GM12801 (cell line): Measurements from ENCODE around the gene POU4F3.

Experiments
- TF ChIP-seq, protein P1 (sequence below): IDR thresholded peaks from one replicate; pipeline ENCODE4 v1.5.1; 2011; ENCODE audit warnings: control low read depth; ENCODE audit not compliant: insufficient read length; ENCODE audit errors: extremely low read depth

The POU4F3 gene

DNA sequence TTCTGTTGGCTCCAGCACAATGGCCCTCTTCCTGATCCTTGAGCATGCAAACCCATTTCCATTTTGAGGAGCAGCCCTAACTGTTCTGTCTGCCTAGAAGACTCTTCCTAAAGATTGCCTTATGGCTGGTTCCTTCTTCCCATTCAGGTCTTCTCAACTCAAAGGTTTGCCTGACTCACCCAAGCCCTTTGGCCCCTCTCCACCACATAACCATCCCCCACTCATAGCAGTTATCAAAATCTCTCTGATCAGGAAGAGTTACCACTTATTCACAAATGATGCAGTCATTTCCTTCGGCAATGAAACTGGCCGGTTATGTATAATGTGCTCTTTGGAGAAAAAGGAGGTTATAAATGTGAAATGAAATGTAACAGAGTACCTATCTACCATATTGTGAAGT, 8.9 kb upstream of the POU4F3 start:
- TF ChIP-seq, protein P1, sequence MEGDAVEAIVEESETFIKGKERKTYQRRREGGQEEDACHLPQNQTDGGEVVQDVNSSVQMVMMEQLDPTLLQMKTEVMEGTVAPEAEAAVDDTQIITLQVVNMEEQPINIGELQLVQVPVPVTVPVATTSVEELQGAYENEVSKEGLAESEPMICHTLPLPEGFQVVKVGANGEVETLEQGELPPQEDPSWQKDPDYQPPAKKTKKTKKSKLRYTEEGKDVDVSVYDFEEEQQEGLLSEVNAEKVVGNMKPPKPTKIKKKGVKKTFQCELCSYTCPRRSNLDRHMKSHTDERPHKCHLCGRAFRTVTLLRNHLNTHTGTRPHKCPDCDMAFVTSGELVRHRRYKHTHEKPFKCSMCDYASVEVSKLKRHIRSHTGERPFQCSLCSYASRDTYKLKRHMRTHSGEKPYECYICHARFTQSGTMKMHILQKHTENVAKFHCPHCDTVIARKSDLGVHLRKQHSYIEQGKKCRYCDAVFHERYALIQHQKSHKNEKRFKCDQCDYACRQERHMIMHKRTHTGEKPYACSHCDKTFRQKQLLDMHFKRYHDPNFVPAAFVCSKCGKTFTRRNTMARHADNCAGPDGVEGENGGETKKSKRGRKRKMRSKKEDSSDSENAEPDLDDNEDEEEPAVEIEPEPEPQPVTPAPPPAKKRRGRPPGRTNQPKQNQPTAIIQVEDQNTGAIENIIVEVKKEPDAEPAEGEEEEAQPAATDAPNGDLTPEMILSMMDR = no peak

DNA sequence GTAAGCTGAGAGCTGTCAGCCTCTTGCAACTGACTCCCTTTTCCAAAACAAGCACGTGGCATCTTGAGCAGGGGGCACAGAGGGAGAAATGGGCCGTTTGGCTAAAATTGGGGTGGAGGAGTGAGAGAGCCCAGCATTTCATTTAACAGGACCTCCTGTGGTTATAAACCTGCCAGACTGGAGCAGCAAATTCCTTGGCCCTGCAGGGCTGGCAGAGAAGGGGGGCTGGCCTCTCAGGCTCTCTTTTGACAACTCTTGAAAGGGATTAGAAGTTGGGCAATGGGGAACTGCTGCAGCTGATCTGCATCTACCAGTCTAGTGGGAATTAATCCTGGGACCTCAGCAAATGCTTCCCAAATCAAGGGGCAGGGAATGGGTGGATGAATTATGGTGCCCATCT, 7.2 kb upstream of the POU4F3 start:
- TF ChIP-seq, protein P1 = no peak

DNA sequence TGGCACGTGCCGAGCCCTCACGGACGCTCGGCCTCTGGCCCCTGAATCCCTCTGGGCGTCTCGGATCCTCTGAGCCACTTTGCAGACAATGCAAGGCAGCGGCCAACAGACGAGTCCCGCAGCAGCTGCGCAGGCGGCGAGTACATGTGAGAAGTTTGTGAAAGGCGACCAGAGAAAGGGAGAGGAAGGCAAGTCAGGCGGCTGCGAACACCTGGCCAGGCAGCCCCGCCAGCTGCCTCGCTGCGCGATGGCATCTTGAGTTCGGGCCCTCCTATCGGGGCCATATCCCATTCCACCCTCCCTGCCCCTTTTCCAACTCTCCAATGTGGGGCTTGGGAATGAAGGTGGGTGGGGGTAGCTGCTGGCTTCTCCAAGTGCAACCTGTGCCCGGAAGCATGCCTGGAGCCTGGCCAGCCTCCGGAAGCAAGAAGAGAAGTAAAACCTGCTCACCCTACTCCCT, 4.5 kb upstream of the POU4F3 start:
- TF ChIP-seq, protein P1 = no peak

DNA sequence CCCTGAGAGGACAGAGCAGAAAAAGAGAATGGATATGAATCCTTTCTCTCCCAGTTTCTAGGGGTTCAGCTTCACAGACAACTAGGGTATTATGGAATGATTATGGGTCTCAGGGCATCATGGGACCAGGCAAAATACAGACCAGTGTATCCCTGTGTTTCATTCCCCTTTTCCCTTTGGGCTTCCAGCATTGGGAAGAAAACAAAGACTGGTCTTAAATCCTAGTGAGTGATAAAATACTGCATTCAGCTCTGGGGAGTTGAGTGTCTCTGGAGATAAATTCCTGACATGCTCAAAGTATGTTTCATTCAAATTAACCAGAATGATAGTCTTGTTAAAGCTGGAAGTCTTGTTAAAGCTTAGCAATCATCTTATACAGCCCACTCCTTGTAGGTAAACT, 2.4 kb upstream of the POU4F3 start:
- TF ChIP-seq, protein P1 = no peak

DNA sequence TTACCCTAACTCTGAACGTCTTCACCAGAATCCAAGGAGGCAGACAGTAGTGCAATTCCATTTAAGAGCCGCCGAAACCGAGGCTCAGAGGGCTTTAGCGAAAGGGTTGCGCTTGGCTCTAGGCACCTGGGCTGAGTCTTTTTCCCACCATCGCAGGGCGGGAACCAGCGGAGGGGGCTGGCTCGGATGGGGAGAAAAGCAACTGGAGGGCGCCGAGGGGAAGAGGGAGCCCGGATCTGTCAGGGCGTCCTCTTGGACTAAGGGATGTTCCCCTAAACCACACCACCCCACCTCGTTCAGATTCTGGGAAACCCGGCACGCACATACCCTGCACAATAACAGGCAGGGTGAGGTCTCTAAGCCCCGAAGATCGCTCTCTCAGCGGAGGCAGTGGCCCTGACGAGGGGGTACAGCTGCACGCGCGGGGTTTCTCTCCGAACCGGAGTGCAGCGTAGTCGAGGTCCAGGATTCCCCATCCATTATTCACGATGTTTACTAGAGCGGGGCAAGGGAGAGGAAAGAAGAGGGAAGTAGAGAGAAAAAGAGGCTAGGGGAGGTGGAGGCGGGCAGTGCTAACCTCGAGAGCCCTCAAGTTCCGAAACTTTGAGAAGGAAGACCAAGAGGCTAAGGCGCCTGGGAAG, 1.3 kb upstream of the POU4F3 start:
- TF ChIP-seq, protein P1 = no peak

DNA sequence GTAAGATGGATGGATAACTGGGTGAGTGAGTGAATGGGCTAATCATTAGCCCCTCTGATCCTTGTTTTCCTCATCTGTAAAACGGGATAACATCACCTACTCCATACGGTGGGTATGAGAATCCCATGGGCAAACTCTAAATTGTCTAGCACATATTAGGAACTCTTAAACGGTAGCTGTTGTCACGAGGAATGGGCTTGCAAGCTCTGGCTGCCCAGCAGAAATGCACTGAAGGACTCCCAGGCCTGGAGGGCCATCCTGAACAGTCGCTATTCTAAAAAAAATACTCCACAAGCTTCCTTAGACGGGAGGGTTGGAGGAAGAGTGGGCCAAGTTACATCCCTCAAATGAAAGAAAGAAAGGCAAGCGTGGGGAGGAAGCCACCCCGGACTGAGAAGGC, 711 bp upstream of the POU4F3 start:
- TF ChIP-seq, protein P1 = no peak

DNA sequence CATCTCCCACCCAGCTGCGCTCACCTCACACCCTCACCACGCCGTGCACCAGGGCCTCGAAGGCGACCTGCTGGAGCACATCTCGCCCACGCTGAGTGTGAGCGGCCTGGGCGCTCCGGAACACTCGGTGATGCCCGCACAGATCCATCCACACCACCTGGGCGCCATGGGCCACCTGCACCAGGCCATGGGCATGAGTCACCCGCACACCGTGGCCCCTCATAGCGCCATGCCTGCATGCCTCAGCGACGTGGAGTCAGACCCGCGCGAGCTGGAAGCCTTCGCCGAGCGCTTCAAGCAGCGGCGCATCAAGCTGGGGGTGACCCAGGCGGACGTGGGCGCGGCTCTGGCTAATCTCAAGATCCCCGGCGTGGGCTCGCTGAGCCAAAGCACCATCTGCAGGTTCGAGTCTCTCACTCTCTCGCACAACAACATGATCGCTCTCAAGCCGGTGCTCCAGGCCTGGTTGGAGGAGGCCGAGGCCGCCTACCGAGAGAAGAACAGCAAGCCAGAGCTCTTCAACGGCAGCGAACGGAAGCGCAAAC, 1.1 kb downstream of the POU4F3 start:
- TF ChIP-seq, protein P1 = no peak
